IPS-15b (cell line): ENCODE results near the gene OR1J2.

Experiments used
- H3K27me3 ChIP-seq: one replicate; pipeline ENCODE4 v1.6.1; 2013; ENCODE audit warnings: low read length; ENCODE audit not compliant: control insufficient read depth, insufficient read depth
- H3K36me3 ChIP-seq: one replicate; pipeline ENCODE4 v1.6.1; 2013; ENCODE audit warnings: low read length; ENCODE audit not compliant: control insufficient read depth, insufficient read depth
- H3K4me1 ChIP-seq: one replicate; pipeline ENCODE4 v1.6.1; 2013; ENCODE audit warnings: mild to moderate bottlenecking, low read length; ENCODE audit not compliant: control insufficient read depth, insufficient read depth
- H3K4me3 ChIP-seq: one replicate; pipeline ENCODE4 v1.5.1; 2013; ENCODE audit warnings: low read depth, low read length
- H3K9ac ChIP-seq: one replicate; pipeline ENCODE4 v1.6.1; 2013; ENCODE audit warnings: low read depth, mild to moderate bottlenecking, low read length
- H3K9me3 ChIP-seq: one replicate; pipeline ENCODE4 v1.6.1; 2013; ENCODE audit warnings: mild to moderate bottlenecking, low read length; ENCODE audit not compliant: control insufficient read depth, insufficient read depth

OR1J2 gene

DNA sequence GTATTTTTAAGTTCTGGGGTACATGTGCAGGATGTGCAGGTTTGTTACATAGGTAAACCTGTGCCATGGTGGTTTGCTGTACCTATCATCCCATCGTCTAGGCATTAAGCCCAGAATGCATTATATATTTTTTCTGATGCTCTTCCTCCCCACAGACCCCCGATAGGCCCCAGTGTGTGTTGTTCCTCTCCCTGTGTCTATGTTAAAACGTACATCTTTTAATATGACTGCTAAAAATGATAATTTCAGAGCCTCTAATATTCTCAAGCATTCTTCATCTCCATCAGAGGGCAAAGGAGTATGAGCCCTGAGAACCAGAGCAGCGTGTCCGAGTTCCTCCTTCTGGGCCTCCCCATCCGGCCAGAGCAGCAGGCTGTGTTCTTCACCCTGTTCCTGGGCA lies at the start of gene OR1J2:
TSS of gene OR1J2 (plus strand) at position 301 of the 400 bp plus-strand sequence. CDS start at position 301, 0 bp downstream.
- H3K9ac ChIP-seq: no peak within 1 kb of the TSS
- no peak within 1 kb of the TSS for H3K4me3 ChIP-seq
- H3K4me1 ChIP-seq: no peaks in the 10 kb centered on the region
- H3K9me3 ChIP-seq: no peaks in the 10 kb centered on the region
- no peaks in the 10 kb centered on the region for H3K36me3 ChIP-seq
- no peaks in the 10 kb centered on the region for H3K27me3 ChIP-seq

DNA sequence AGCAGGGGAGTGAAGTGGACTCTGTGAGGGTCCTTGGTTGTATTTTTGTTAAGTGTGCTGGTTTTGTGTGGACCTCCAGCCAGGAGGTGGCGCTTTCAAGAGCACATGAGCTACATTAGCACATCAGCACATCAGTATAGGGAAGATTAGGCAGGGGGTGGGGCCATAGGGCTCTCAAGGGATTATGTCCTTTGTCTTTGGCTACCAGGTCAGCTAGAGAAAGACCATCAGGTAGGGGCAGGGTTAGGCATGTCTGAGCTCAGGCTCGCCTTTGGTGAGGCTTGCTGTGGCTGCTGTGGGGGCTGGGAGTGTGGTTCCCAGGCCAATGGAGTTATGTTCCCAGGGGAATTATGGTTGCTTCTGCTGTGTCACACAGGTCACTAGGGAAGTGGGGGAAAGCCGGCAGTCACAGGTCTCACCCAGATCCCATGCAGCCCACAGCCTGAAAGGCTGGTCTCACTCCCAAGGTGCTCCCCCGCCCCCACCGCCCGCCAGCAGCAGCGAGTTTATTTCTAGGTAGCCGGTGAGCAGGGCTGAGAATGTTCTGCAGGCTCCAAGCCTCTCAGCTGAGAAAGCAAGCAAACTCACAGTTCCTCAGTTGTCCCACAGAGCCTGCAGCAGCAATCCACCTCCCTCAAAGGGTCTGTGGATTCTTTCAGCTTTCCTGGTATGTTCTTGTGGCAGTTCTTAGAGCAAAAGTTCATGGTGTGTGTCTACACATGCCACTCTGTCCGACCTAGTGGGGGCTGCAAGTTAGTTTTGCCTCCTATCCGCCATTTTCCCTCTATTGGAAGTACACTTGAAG lies 46.6 kb upstream of the OR1J2 start:
- H3K27me3 ChIP-seq: peaks cover 2% of the 10 kb centered on the region
- H3K4me3 ChIP-seq: peak overlapping the region; percentile 58
- no peaks in the 10 kb centered on the region for H3K36me3 ChIP-seq
- H3K4me1 ChIP-seq: no peaks in the 10 kb centered on the region
- H3K9me3 ChIP-seq: no peaks in the 10 kb centered on the region
- peak overlapping the region; percentile 47 for H3K9ac ChIP-seq

GRCh38 chr9:122464633-122465567 lies 45.7 kb upstream of the OR1J2 start:
- peaks cover 2% of the 10 kb centered on the region for H3K27me3 ChIP-seq
- peak overlapping the region; percentile 58 for H3K4me3 ChIP-seq
- H3K9me3 ChIP-seq: no peaks in the 10 kb centered on the region
- H3K4me1 ChIP-seq: no peaks in the 10 kb centered on the region
- H3K36me3 ChIP-seq: no peaks in the 10 kb centered on the region
- no peak overlapping the region for H3K9ac ChIP-seq

- no peaks in the 10 kb centered on the region for H3K9me3 ChIP-seq
Measured at GRCh38 chr9:122466456-122466855, 44.1 kb upstream of the OR1J2 start.

GRCh38 chr9:122468735-122469134 lies 41.9 kb upstream of the OR1J2 start:
- no peak overlapping the region for H3K4me3 ChIP-seq
- no peaks in the 10 kb centered on the region for H3K36me3 ChIP-seq
- no peaks in the 10 kb centered on the region for H3K9me3 ChIP-seq
- H3K4me1 ChIP-seq: no peaks in the 10 kb centered on the region
- peaks cover 2% of the 10 kb centered on the region for H3K27me3 ChIP-seq
- H3K9ac ChIP-seq: no peak overlapping the region

More at GRCh38 chr9:122466456-122466855, 44.1 kb upstream of the OR1J2 start:
- Histone ChIP-seq H3K36me3 (no peaks in the 10 kb centered on the region), H3K4me3 (no peak overlapping the region), H3K27me3 (peaks cover 2% of the 10 kb centered on the region), H3K9ac (no peak overlapping the region), H3K4me1 (no peaks in the 10 kb centered on the region)

DNA sequence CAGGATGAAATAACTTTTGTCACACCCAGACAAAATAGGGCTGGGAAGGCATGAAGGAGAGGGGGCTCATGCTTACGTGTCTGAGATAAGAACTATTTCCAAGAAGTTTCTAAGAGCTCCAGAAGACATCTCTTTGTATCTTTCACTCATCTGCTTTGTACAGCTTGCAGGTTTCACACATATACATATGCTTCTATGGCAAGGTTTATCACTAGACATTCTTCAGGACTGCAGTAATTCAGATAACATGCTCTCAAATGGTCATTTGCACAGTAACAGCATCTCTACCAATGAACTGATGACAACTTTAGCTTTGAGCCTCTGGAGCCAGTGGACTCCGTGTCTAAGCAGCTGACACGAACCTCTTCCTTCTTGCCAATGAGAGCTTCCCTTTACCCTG lies 36.0 kb upstream of the OR1J2 start:
- H3K27me3 ChIP-seq: no peaks in the 10 kb centered on the region
- H3K4me1 ChIP-seq: no peaks in the 10 kb centered on the region
- H3K4me3 ChIP-seq: no peak overlapping the region
- no peak overlapping the region for H3K9ac ChIP-seq
- H3K36me3 ChIP-seq: no peaks in the 10 kb centered on the region
- no peaks in the 10 kb centered on the region for H3K9me3 ChIP-seq

- no peak overlapping the region for H3K9ac ChIP-seq
- H3K27me3 ChIP-seq: no peaks in the 10 kb centered on the region
- H3K36me3 ChIP-seq: no peaks in the 10 kb centered on the region
- H3K9me3 ChIP-seq: no peaks in the 10 kb centered on the region
- no peaks in the 10 kb centered on the region for H3K4me1 ChIP-seq
- H3K4me3 ChIP-seq: no peak overlapping the region
Measured at GRCh38 chr9:122475717-122476116, 34.9 kb upstream of the OR1J2 start.

- Histone ChIP-seq H3K4me1 (no peaks in the 10 kb centered on the region), H3K27me3 (no peaks in the 10 kb centered on the region), H3K9me3 (no peaks in the 10 kb centered on the region), H3K4me3 (no peak overlapping the region), H3K36me3 (no peaks in the 10 kb centered on the region), H3K9ac (no peak overlapping the region)
Measured at GRCh38 chr9:122477346-122477745, 33.3 kb upstream of the OR1J2 start.

DNA sequence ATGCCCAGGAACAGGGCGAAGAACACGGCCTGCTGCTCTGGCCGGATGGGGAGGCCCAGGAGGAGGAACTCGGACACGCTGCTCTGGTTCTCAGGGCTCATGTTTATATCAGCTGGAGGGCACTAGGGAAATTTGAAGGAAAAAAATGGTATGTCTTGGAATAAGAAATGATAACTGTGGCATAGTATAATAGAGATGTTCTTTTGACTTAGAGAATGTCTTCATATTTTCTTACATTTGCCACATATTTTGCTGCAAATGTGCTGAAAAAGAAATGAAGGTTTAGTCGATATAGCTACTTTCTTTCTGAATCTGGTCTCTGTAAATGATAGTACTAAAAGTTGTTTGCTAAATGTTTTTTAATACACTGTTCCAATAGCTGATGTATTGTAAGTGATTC lies 32.8 kb upstream of the OR1J2 start, which contains the start of gene OR1J1:
TSS of gene OR1J1 (minus strand) at position 101 of the 400 bp plus-strand sequence. CDS start at position 101, 0 bp downstream.
- Histone ChIP-seq H3K27me3 (no peaks in the 10 kb centered on the region), H3K36me3 (no peaks in the 10 kb centered on the region), H3K4me3 (no peak within 1 kb of the TSS), H3K9ac (no peak within 1 kb of the TSS), H3K4me1 (no peaks in the 10 kb centered on the region), H3K9me3 (no peaks in the 10 kb centered on the region)

- no peaks in the 10 kb centered on the region for H3K36me3 ChIP-seq
- H3K4me3 ChIP-seq: no peak overlapping the region
- no peak overlapping the region for H3K9ac ChIP-seq
- H3K4me1 ChIP-seq: no peaks in the 10 kb centered on the region
- no peaks in the 10 kb centered on the region for H3K27me3 ChIP-seq
- no peaks in the 10 kb centered on the region for H3K9me3 ChIP-seq
Measured at GRCh38 chr9:122479062-122479461, 31.5 kb upstream of the OR1J2 start.

DNA sequence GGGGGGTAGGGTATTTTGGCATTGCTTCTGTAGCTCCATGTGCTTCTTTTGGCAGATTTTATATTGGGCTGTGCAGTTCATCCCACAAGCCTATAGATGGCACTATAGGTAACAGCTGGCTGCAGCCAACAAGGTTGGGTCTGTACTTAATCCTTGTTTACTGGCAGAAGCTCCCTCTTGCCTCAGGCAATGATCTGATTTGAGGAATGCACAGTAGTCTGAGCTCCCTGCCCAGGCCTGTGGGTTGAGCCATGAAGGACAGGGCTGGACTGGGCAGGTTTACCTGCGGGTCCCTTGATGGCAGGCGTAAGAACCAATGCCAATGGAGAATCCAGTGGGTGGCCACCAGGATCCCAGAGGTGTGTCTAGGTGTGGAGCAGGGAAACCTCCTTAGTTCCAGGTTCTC lies 11.7 kb upstream of the OR1J2 start:
- Histone ChIP-seq H3K27me3 (no peaks in the 10 kb centered on the region), H3K9me3 (no peaks in the 10 kb centered on the region), H3K9ac (no peak overlapping the region), H3K36me3 (no peaks in the 10 kb centered on the region), H3K4me3 (no peak overlapping the region), H3K4me1 (no peaks in the 10 kb centered on the region)
